Coronary artery (tissue), 2 donors: ENCODE data around the gene GSTA3.
"Not testable (repeated sequence)": the region's sequence is repeated elsewhere in the genome, so short reads cannot be mapped to it uniquely, and the experiment has no call there.

Experiments used
- DNase-seq: peaks from one replicate; pipeline ENCODE4 v3.0.0-alpha.2; 2017; ENCODE audit warnings: low spot score
- H3K27ac ChIP-seq, 2 donors: fragments of 200-600 bp; sonication (generic); one replicate each; pipeline ENCODE4 v1.5.1; 2016 to 2019
- H3K4me3 ChIP-seq: fragments of 200-600 bp; sonication (generic); 2 replicates; pipeline ENCODE4 v1.5.1; 2016; ENCODE audit warnings: mild to moderate bottlenecking, moderate library complexity
- CTCF ChIP-seq: fragments of 200-600 bp; sonication (generic); IDR thresholded peaks from one replicate; pipeline ENCODE4 v1.5.1; 2019; ENCODE audit warnings: antibody characterized with exemption

Gene GSTA3

GRCh38 chr6:52925042-52925441 is 15.5 kb upstream of the GSTA3 start:
- DNase-seq, result no peak
- no peak for TF ChIP-seq CTCF
- no peak overlapping the region for H3K4me3 ChIP-seq
- no peak overlapping the region for H3K27ac ChIP-seq

GRCh38 chr6:52923689-52924088 is 14.2 kb upstream of the GSTA3 start:
- DNase-seq, H3K4me3 ChIP-seq, H3K27ac ChIP-seq: not testable (repeated sequence)

- Histone ChIP-seq H3K4me3 (no peak overlapping the region), H3K27ac (no peak overlapping the region)
- DNase-seq, result no peak
- no peak for TF ChIP-seq CTCF
Measured at GRCh38 chr6:52922161-52922560, 12.7 kb upstream of the GSTA3 start.

GRCh38 chr6:52921743-52922142 is 12.2 kb upstream of the GSTA3 start:
- Histone ChIP-seq H3K27ac (no peak overlapping the region), H3K4me3 (no peak overlapping the region)
- DNase-seq, result no peak
- TF ChIP-seq CTCF, result no peak

- H3K4me3 ChIP-seq, DNase-seq, H3K27ac ChIP-seq: not testable (repeated sequence)
Measured at GRCh38 chr6:52919511-52919910, 10.0 kb upstream of the GSTA3 start.

- not testable (repeated sequence) for H3K4me3 ChIP-seq, H3K27ac ChIP-seq, DNase-seq
Measured at GRCh38 chr6:52918771-52919170, 9.3 kb upstream of the GSTA3 start.

- not testable (repeated sequence) for DNase-seq, H3K27ac ChIP-seq, H3K4me3 ChIP-seq
Measured at GRCh38 chr6:52918027-52918686, 8.7 kb upstream of the GSTA3 start.

GRCh38 chr6:52914516-52914915 is 5.0 kb upstream of the GSTA3 start:
- TF ChIP-seq CTCF, result no peak
- no peak overlapping the region for H3K4me3 ChIP-seq
- no peak overlapping the region for H3K27ac ChIP-seq
- no peak for DNase-seq

GRCh38 chr6:52910091-52910490 is 593 bp upstream of the GSTA3 start:
- no peak for TF ChIP-seq CTCF
- no peak overlapping the region for H3K4me3 ChIP-seq
- DNase-seq, result no peak
- no peak overlapping the region for H3K27ac ChIP-seq
